Loucy (cell line): Measurements from ENCODE around the gene IFNK.

Source experiments
- CTCF ChIP-seq: fragments of 200-600 bp; sonication (generic); conservative IDR thresholded peaks from 2 replicates; pipeline ENCODE4 v1.5.1; 2014; ENCODE audit warnings: mild to moderate bottlenecking, antibody characterized with exemption, low read length
- EZH2phosphoT487 ChIP-seq: fragments of 200-600 bp; IDR thresholded peaks from 2 replicates; pipeline ENCODE4 v1.6.1; 2018; ENCODE audit warnings: antibody characterized with exemption, mild to moderate bottlenecking, moderate library complexity, borderline replicate concordance

- no peak for TF ChIP-seq CTCF
- TF ChIP-seq EZH2phosphoT487: no peak
Observed at GRCh38 chr9:27536168-27536567, 12.1 kb downstream of the IFNK start.
